Endometrial microvascular endothelial cells (primary cell): ENCODE results near the gene OBP2B. TPM values are rescaled to one million over a fixed set of nuclear protein-coding genes. Genes with fewer than 3 reads are reported as not detected.
"Not testable (repeated sequence)": the region's sequence is repeated elsewhere in the genome, so short reads cannot be mapped to it uniquely, and the experiment has no call there.

ENCODE experiments used
- in situ Hi-C: cut with HindIII; loops from 2 replicates; pipeline ENCODE4 v1.10.0; 2017; ENCODE audit warnings: low sequenced_read_pairs, low pct_unique_long_range_greater_than_20kb; ENCODE audit errors: inconsistent ontology term
- total RNA-seq: library from RNA; depleted of rRNA; stranded (reverse); fragments of >200 nt; gene quantifications from one replicate; pipeline ENCODE4 v1.2.3, GENCODE V29; 2015; ENCODE audit errors: inconsistent ontology term

Gene OBP2B
- total RNA-seq, 1 donor from 2014 or later, result not detected

DNA sequence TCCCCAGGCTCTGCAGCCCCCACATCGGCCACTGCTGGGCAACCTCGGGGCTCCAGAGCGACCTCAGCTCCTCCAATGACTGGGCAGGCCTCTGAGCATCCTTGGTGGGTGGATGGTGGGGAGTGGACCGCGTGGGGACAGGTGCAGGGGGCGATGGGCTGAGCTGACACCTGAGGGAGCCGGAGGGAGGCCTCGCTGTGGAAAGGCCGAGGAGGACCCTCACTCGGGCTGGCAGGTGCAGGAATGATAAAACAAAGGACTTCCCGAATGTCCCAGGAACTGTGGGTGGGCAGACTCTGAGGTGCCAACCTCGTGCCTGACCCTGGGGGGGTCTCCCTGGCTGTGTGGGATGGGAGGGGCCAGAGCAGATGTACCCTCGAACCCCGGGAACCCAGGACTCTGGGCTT is 3.6 kb downstream of the OBP2B start:
- in situ Hi-C loops, result not testable (repeated sequence)

DNA sequence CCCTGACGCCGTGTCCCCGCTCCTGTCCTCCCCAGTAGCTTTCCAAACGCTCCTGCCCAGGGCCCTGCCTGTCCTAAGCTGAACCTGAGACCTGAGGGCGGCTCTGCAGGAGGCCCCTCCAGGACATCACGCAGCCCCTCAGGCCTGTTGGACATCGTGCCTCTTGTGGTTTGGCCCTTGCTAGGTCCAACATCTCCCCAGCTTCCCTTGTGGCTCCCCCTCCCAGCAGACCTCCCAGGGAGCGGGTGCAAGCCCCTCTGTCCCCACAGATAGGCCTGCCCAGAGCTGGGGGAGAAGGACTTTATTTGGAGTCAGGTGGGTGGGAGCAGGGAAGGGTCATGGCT is 4.1 kb downstream of the OBP2B start:
- in situ Hi-C loops, result no loop called here

DNA sequence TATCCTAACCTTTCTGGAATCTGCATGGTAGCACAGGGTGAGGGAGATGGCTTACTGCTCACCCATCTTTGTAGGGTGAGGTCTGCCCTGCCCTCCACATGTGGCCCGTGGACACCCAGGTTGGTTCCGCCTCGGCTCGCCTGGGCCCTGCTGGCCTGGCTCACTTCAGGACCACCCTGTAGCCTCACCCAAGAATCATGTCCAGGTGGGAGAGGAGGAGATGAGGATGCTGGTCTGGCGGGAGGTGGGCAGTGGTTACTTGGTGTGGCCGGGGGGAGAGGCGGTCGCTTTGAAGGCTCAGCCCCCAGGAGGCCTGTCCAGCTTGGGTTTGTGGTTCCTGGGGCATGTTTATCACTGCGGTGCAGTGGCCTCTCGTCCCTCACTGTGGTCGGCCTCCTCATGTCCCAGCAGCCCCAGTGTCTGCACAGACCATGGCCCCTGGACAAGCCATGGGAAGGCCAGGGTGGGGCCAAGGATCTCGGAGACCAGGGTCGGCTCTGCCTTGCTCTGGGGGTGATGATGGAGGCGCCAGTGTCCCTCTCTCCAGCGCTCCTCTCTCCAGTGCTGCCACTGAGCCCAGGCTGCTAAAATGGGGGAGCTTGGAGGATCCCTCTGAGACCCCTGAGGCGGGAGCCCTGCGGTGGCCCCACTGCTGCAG is 4.6 kb downstream of the OBP2B start:
- in situ Hi-C loops, result no loop called here

GRCh38 chr9:133203506-133204075 is 5.5 kb downstream of the OBP2B start:
- in situ Hi-C loops, result no loop called here

- in situ Hi-C loops, result no loop called here
Measured at GRCh38 chr9:133202688-133203453, 6.2 kb downstream of the OBP2B start.

DNA sequence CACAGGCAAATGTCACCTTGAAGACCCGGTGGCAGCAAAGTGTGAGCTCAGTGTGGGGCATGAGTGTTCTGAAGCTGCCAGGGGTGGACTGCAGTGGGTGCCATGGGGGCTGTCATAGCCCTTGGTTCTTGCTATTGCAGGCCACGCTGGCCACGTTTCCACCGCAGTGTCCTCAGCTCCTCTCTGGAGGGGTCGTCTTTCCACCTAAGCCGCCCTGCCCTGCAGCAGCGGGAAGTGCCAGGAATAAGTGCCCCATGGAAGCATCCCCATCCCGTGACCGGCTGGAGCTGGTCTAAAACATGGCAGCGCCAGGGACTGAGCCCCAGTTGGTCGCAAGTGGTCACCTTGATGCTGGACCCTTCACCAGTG is 6.9 kb downstream of the OBP2B start:
- in situ Hi-C loops, result no loop called here

- in situ Hi-C loops, result no loop called here
Measured at GRCh38 chr9:133201424-133202144, 7.5 kb downstream of the OBP2B start.

- in situ Hi-C loops, result no loop called here
Measured at GRCh38 chr9:133200631-133201030, 8.4 kb downstream of the OBP2B start.

DNA sequence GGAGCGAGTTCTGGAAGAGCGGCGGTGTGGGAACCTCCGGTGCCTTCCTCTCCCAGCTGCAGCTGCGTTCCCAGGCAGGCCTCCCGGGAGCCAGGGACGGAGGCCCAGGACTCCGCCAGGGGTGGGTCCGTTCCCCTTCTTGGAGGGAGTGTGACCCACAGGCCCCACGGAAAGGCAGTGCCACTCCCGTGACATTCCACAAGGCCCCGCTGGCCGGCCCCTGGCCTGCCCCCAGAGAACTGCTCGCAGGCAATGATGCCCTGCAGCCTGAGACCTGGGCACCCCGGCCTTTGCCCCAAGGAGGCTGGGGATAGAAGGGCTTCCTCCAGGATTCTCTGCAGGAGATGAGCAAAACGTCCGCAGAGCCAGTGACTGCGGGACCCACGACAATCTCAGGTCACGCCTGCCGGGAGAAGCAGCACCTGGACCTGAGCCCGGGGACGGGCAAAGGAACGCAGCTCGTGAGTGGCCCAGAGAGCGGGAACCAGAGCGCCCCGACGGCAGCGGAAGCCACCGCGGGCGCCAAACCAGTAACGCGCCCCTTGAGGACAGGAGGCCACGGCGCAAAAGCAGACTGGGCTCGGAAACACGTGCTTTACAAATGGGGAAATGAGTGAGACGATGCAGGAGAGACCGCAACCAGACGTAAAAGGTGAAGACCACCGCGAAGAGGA is 9.3 kb downstream of the OBP2B start:
- in situ Hi-C loops, result no loop called here

GRCh38 chr9:133195029-133195428 is 14.0 kb downstream of the OBP2B start:
- in situ Hi-C loops, result no loop called here

DNA sequence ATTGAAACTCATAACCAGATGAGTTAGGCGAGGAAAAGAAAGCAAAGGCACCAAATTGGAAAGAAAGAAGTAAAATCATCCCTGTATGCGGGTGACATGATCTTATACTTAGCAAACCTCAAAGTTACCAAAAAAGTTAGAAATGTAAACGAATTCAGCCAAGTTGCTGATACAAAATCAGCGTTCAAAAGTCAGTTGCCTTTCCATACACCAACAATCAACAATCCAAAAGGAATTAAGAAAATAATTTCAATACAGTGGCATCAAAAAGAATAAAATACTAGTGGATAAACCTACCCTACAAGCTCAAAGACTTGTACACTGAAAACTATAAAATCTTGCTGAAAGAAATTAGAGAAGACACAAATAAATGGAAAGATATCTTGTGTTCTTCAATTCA is 14.5 kb downstream of the OBP2B start:
- in situ Hi-C loops, result no loop called here

DNA sequence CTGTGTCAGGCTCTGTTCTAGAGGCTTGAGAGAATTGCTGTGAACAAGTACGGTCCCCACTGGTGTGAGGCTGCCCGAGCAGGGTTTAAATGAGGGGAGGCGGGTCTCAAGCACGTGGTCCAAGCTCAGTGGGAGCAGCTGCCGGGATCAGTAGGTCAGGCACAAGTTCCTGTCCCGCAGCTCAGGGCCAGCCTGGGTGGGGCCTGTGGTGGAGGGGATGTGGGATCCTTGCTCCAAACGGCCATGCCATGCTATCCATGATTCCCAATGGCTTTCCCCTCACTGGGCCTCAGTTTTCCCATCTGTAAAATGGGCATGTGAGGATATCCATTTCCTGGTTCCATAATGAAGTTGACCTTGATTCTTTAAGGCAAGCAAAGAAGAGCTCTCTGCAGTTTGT is 17.1 kb downstream of the OBP2B start:
- in situ Hi-C loops, result no loop called here

- in situ Hi-C loops, result no loop called here
Measured at GRCh38 chr9:133189826-133190225, 19.2 kb downstream of the OBP2B start.

- in situ Hi-C loops, result no loop called here
Measured at GRCh38 chr9:133188843-133189180, 20.2 kb downstream of the OBP2B start.

GRCh38 chr9:133188006-133188842 is 20.8 kb downstream of the OBP2B start:
- in situ Hi-C loops, result no loop called here

DNA sequence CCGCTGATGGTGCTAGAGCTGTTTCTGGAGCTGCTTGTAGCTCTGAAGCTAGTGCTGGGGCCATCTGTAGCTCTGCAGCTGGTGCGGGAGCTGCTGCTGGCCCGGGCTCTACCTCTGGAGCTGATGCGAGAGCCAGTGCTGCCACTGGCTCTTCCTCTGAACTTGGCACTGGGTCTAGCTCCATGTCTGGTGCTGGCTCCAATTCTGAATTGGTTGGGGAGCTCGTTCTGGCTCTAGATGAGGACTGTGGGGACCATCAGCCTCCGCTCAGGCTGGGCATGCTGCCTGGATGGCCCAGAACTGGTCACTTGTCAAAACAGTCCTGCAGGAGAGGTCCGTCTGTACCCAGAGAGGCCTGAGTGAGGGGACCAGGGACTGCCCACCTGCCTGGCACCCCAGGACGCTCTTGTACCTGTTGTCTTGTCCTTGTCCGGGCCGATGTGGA is 21.5 kb downstream of the OBP2B start:
- in situ Hi-C loops, result no loop called here

GRCh38 chr9:133186736-133187135 is 22.3 kb downstream of the OBP2B start:
- in situ Hi-C loops, result no loop called here

- in situ Hi-C loops, result no loop called here
Measured at GRCh38 chr9:133184971-133185370, 24.1 kb downstream of the OBP2B start.
